GM18861 (cell line): ENCODE measurements around the gene OR5AU1.
"Not testable (repeated sequence)": the region's sequence is repeated elsewhere in the genome, so short reads cannot be mapped to it uniquely, and the experiment has no call there.

Source experiments
- ATAC-seq: cut with Tn5 transposase; IDR thresholded peaks from one replicate; pipeline ENCODE4 v1.9.1; 2021; ENCODE audit not compliant: unreplicated experiment

Gene OR5AU1

DNA sequence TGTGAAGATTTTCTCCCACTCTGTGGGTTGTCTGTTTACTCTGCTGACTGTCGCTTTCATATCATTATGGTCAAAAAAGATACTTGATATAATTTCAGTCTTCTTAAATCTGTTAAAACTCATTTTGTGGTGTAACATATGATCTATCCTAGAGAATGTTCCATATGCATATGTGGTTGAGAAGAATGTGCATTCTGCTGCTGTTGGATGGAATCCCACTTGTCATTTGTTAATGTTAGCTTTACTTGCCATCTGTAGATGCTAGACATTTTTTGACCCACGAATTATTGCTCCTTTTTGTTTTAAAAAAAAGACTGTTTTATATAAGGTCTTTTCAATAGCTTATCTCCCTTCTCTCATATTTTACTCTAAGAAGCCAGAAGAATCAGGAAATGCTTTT, 26.3 kb upstream of the OR5AU1 start:
- ATAC-seq: no peak

GRCh38 chr14:21171128-21171527, 15.3 kb upstream of the OR5AU1 start:
- ATAC-seq: no peak

DNA sequence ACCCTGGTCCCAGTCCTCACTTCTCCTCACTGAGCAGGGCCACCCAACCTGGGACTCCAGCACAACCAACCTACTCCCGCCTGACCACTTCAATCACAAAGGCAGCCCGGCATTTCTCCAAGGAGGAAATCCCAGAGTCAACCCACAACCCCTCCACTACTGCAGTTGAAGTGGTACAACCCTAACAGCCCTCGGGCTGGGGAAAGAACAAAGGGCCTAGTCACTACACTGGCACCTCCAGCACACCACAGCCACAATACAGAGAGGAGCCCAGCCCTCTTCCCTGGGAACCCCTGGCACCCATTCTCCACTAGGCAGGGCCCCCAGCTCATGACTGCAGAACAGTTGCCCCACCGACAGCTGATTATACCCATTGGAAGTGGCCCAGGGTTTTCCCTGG, 13.7 kb upstream of the OR5AU1 start:
- ATAC-seq: no peak

- ATAC-seq: no peak
Measured at GRCh38 chr14:21168055-21168454, 12.2 kb upstream of the OR5AU1 start.

DNA sequence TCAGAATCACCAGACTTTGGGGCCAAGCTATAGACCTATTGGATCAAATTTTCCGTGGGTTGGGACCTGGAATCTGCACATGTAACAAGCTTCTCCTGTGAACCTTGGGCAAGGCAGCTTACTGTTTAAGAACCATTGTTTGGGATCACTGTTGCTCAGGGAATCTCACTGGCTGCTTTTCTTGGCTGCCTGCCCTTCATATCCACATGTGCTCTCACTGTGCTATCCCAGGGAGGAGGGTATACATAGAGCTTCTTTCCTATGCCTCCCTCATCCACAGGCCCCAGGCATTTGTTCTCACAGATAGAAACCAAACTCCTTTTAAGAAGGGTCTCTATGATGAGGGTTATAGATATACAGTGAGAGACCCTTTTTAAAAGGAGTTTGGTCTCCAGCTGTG, 9.8 kb upstream of the OR5AU1 start:
- not testable (repeated sequence) for ATAC-seq

- not testable (repeated sequence) for ATAC-seq
Measured at GRCh38 chr14:21165002-21165605, 9.2 kb upstream of the OR5AU1 start.

GRCh38 chr14:21163871-21164291, 8.0 kb upstream of the OR5AU1 start:
- ATAC-seq: no peak

DNA sequence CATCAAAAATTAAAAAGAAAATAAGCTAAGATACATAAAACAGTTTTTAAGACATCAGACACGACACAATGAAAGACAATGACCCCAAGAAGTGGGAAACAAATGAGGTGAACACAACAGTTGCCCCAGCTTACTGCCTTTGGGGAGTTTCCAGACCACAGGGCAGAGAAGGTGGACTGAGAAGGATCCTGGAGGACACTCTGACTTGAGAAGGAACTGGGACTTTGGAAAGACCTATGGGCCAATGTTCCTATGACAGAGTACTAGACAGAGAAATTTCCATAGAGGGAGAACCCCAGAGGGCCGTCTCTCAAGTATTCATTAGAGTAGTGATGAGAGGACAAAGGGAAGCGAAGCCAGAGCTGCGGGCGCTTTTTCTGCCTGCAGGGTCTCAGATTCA, 6.2 kb upstream of the OR5AU1 start:
- no peak for ATAC-seq

DNA sequence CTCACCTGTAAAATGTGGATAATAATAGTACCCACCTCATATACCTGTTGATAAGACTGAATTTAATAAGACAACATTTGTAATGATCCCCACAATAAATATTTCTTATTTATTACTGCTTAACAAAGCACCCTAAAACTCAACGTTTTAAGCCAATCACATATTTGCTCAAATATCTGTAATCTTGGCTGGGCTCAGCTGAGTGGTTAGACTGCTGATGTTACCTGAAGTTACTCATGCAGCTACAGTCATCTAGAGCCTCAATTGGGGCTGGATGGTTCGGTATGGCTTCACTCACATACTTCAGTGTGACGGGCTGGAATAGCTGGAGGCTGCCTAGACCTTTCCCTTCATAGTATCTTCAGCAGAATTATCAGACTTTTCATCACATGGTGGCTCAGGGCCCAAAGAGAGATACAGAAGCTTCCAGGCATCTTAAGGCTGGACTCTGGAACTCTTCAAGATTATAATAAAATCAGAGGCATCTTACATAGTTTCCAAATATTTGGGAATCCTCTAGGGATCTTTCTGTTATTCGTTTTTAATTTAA, 4.3 kb upstream of the OR5AU1 start:
- ATAC-seq: no peak

DNA sequence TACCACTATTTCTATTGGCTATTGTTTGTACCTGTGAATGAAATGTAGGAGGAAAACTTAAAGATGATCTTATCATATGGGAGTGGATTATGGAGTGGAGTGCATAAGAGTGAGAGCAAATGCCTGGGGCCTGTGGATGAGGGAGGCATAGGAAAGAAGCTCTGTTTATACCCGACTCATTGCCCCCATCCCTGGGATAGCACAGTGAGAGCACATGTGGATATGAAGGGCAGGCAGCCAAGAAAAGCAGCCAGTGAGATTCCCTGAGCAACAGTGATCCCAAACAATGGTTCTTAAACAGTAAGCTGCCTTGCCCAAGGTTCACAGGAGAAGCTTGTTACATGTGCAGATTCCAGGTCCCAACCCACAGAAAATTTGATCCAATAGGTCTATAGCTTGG, 2.3 kb upstream of the OR5AU1 start:
- ATAC-seq: not testable (repeated sequence)

DNA sequence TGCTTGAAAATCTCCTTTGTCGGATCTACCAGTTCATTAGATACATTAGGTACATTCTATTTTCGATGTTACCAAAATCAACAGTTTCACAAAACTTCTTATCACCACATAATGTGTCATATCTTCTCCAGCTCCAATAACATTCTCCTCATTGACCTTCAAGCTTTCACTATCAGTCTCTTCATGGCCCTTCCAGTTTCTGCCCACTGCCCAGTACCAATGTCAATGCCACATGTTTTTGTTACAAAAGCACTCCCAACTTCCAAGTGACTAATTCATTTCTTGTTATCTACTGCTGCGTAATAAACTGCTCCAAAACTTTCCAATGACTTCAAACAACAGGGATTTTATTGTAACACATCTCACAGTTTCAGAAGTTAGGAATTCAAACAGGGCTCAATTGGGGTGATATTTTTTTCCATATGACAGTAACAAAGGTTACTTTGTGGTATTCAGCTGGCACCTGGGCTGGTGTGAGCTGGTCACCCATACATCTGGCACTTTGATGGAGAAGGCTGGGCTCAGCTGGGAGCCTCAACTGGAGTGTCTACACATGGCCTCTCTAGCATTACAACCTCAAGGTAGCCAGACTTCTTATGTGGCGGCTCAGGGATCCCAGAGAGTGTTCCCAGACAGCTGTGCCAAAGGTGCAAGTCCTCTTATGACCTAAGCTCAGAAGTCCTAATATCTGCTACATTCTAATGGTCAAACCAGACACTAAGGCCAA, 6.1 kb downstream of the OR5AU1 start:
- ATAC-seq: no peak

DNA sequence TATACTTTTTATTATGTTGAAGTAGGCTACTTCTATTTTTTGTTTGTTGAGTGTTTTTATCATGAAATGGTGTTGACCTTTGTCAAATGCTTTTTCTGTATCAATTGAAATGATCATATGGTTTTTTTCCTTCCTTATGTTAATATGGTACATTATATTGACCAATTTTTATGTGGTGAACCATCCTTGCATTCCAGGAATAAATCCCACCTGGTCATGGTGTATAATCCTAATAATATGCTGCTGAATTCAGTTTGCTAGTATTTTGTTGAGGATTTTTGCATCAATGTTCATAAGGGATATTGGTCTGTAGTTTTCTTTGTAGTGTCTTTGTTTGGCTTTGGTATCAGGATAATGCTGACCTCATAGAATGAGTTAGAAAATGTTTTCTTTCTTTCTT, 10.4 kb downstream of the OR5AU1 start:
- no peak for ATAC-seq

- no peak for ATAC-seq
Measured at GRCh38 chr14:21142357-21142756, 13.5 kb downstream of the OR5AU1 start.

DNA sequence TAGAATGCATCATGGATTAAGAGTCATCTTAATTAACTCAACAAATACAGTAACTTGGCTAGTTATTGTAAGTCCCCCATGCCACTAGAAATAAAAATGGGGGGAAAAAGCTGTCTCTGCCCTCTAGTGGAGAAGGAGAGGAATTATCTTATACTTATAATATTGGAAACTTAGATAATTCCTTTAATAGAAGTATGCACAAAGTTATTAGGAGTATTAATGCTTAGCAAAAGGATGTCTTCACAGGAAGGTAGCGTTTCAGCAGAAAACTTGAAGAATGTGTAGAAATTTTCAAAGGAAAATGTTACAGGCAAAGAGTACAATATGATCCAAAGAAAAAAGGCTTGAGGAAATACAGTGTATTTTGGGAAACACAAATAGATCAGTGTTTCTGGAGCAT, 19.8 kb downstream of the OR5AU1 start:
- ATAC-seq: no peak

DNA sequence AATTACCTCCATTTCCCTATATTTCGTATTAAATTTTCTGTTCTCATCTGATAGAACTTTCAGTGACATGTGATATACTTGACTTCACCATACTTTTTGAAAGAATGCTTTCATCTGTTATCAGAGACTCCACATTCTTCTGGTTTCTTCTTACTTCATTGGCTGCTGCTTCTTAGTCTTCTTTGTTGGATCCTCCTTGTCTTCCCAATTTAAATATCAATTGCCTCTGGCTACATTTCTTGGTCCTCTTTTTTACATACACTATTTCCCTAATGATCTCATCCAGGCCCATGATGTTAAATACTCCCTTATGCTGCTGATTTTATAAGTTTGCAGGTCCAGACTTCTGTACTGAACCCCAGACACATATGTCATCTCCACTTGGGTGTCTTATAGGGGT, 22.0 kb downstream of the OR5AU1 start:
- ATAC-seq: no peak

DNA sequence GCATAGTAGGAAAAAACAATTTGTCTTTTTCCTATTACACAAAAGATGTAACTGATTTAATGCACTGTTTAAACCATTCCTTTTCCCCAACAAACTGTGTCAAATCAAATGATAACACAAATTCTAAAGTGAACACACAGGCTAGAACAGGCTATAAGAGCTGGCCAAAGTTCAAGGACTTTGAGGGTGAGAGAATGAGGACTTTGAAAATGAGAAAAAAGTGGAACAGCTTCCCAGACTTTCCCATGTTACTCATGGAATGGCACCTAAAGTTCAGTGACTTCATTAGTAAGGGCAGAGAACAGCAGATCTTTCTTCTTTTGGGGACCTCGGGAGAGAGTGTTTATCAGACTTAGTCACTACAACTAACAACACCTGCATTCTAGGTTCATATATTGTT, 32.4 kb downstream of the OR5AU1 start:
- no peak for ATAC-seq

DNA sequence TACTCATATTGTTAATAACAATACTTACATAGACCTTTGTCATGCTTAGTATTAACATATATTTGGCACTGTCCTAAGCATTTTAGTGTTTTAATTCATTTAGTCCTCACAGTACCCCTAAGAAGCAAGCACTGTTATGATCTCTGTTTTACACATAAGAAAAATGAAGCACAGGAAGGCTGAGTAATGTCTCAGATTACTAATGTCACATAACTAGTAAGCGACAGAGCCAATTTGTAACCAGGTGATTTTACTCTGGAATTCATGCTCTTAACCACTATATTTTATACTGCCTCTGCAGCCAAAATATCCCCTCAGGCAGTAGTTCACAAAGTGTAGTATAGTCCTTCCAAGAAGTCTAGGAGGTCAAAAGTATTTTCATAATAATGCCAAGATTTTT, 34.7 kb downstream of the OR5AU1 start:
- no peak for ATAC-seq

GRCh38 chr14:21120686-21121085, 35.2 kb downstream of the OR5AU1 start:
- no peak for ATAC-seq

DNA sequence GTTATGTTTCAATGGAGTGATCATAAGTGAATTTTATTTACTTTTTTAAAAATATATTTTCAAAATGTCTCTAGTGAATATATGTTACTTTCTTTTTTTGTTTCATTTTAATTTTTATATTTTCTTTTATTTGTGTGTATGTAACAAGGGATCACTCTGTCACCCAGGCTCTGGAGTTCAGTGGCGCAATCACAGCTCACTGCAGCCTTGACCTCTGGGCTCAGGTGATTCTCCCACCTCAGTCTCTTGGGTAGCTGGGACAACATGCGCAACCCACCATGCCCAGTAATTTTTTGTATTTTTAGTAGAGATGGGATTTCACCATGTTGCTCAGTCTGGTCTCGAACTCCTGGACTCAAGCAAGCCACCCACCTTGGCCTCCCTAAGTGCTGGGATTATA, 36.9 kb downstream of the OR5AU1 start:
- ATAC-seq: no peak

- ATAC-seq: no peak
Measured at GRCh38 chr14:21113369-21113768, 42.5 kb downstream of the OR5AU1 start.

- ATAC-seq: no peak
Measured at GRCh38 chr14:21112255-21112654, 43.6 kb downstream of the OR5AU1 start.

DNA sequence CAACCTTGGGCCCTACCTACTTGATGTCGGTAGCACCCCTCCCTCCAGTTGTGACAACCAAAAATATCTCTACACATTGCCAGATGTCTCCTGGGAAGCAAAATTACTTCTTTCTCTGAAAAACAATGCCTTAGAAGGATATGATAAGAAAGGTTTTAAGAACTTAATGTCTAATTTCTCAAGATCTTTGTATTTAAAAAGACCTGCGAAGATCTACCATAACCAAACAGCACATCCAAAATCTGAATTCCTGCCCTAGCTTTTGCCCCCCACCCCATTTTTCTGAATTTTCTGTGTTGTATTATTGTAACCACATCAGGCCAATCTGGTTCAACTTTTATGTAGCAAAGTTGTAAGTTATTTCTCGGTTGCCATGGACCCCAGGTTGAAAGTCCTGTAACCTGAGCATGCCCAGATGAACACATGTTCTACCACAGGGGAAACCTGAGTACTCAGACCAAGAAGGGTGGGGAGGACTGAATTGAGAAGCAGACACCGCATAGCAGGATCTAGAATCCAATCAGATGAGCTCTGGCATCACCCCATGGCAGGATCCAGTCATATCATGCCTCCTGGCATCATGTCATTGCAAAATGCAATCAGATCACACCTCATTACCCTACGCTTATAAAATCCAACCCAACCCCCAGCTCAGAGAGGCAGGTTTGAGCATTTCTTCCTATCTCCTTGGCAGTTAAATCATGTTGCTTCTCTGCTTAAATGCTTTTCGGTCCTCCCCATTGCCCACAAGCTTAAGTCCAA, 46.3 kb downstream of the OR5AU1 start:
- ATAC-seq: no peak
